HCT116 (cell line): ENCODE data around the gene ALOXE3. TPM values are rescaled to one million over a fixed set of nuclear protein-coding genes. Genes with fewer than 3 reads are reported as not detected.

Experiments used
- CTCF ChIP-seq, 3 experiments: fragments of 200-600 bp in 1 of 3; sonication (generic) in 1 of 3; IDR thresholded peaks in 2 of 3; conservative IDR thresholded peaks in 1 of 3; 2 replicates each; pipeline ENCODE4 v1.5.1; 2012 to 2017; ENCODE audit warnings: low read depth in 2 of 3, low read length in 2 of 3, antibody characterized with exemption in 1 of 3, borderline replicate concordance in 1 of 3, control low read depth in 1 of 3, mild to moderate bottlenecking in 1 of 3, mixed read lengths in 1 of 3, mixed run types in 1 of 3, moderate library complexity in 1 of 3; ENCODE audit not compliant: insufficient read depth in 1 of 3
- EZH2phosphoT487 ChIP-seq: fragments of 200-600 bp; IDR thresholded peaks from 2 replicates; pipeline ENCODE4 v1.6.1; 2018; ENCODE audit warnings: antibody characterized with exemption, borderline replicate concordance
- POLR2AphosphoS5 ChIP-seq: IDR thresholded peaks from 2 replicates; pipeline ENCODE4 v1.6.1; 2011; ENCODE audit warnings: mild to moderate bottlenecking, low read depth, low read length, moderate library complexity
- RAD21 ChIP-seq: IDR thresholded peaks from 2 replicates; pipeline ENCODE4 v1.6.1; 2012; ENCODE audit warnings: low read depth, mild to moderate bottlenecking
- TCF7L2 ChIP-seq: IDR thresholded peaks from 2 replicates; pipeline ENCODE4 v1.7.0; 2011; ENCODE audit warnings: borderline replicate concordance, inconsistent platforms; ENCODE audit not compliant: insufficient read depth, insufficient read length; ENCODE audit errors: extremely low read depth
- YY1 ChIP-seq: IDR thresholded peaks from 2 replicates; pipeline ENCODE4 v1.6.1; 2011; ENCODE audit warnings: low read length, low read depth, moderate library complexity, mild to moderate bottlenecking; ENCODE audit not compliant: insufficient replicate concordance; ENCODE audit errors: extremely low read depth
- ZBTB33 ChIP-seq: IDR thresholded peaks from 2 replicates; pipeline ENCODE4 v1.6.1; 2011; ENCODE audit warnings: mild to moderate bottlenecking, low read length, moderate library complexity; ENCODE audit not compliant: insufficient replicate concordance; ENCODE audit errors: extremely low read depth
- total RNA-seq: library from RNA; stranded (reverse); gene quantifications from one replicate; pipeline ENCODE4 v1.2.1, GENCODE V29; 2021; ENCODE audit not compliant: unreplicated experiment

Gene ALOXE3
- total RNA-seq, 1 experiment from 2014 or later: 3.5 TPM

GRCh38 chr17:8147805-8148404 is 29.6 kb upstream of the ALOXE3 start (continued):
- no peak for TF ChIP-seq ZBTB33
- TF ChIP-seq YY1: no peak
- TF ChIP-seq CTCF (IDR thresholded peaks at IDR 0.05 in 2 of 3, conservative IDR thresholded peaks at IDR 0.05 in 1 of 3; ENCODE audit: borderline replicate concordance in 1 of 3, insufficient read depth in 1 of 3, low read depth in 2 of 3, low read length in 2 of 3): no peak
- TF ChIP-seq TCF7L2: no peak
- TF ChIP-seq RAD21: no peak
- no peak for TF ChIP-seq EZH2phosphoT487
- no peak for TF ChIP-seq POLR2AphosphoS5
